NCI-H146 treated with DMSO at 0.1 percent for 48 hours (cell line): ENCODE measurements around the gene NME7.

ENCODE experiments used
- DNase-seq: peaks from one replicate; lab custom pipeline; 2025; ENCODE audit not compliant: unreplicated experiment; lab: John Stamatoyannopoulos, UW

The NME7 gene

GRCh38 chr1:169160845-169161495, 206.6 kb downstream of the NME7 start:
- no peak for DNase-seq

- no peak for DNase-seq
Observed at GRCh38 chr1:169156580-169156979, 211.0 kb downstream of the NME7 start.

GRCh38 chr1:169155675-169156074, 211.9 kb downstream of the NME7 start:
- DNase-seq = no peak

GRCh38 chr1:169151338-169151837, 216.2 kb downstream of the NME7 start:
- DNase-seq = no peak

- DNase-seq = no peak
Observed at GRCh38 chr1:169150641-169151337, 216.8 kb downstream of the NME7 start.

GRCh38 chr1:169149555-169150286, 217.9 kb downstream of the NME7 start:
- no peak for DNase-seq

GRCh38 chr1:169148472-169149252, 218.9 kb downstream of the NME7 start:
- DNase-seq = no peak

GRCh38 chr1:169146576-169147214, 220.9 kb downstream of the NME7 start:
- DNase-seq = no peak

GRCh38 chr1:169144941-169145626, 222.5 kb downstream of the NME7 start:
- no peak for DNase-seq

- DNase-seq = no peak
Observed at GRCh38 chr1:169143984-169144383, 223.6 kb downstream of the NME7 start.

- no peak for DNase-seq
Observed at GRCh38 chr1:169143346-169143745, 224.3 kb downstream of the NME7 start.

- no peak for DNase-seq
Observed at GRCh38 chr1:169142129-169142528, 225.5 kb downstream of the NME7 start.

GRCh38 chr1:169141356-169141755, 226.2 kb downstream of the NME7 start:
- no peak for DNase-seq

- no peak for DNase-seq
Observed at GRCh38 chr1:169138866-169139670, 228.5 kb downstream of the NME7 start.

GRCh38 chr1:169137357-169137756, 230.2 kb downstream of the NME7 start:
- DNase-seq = no peak

GRCh38 chr1:169133801-169134502, 233.6 kb downstream of the NME7 start:
- DNase-seq = no peak

GRCh38 chr1:169133228-169133576, 234.4 kb downstream of the NME7 start:
- DNase-seq = no peak

- DNase-seq = no peak
Observed at GRCh38 chr1:169132512-169133227, 234.9 kb downstream of the NME7 start.
